ENCODE measurements around the gene SGMS1.

- TF ChIP-seq, protein P1, sequence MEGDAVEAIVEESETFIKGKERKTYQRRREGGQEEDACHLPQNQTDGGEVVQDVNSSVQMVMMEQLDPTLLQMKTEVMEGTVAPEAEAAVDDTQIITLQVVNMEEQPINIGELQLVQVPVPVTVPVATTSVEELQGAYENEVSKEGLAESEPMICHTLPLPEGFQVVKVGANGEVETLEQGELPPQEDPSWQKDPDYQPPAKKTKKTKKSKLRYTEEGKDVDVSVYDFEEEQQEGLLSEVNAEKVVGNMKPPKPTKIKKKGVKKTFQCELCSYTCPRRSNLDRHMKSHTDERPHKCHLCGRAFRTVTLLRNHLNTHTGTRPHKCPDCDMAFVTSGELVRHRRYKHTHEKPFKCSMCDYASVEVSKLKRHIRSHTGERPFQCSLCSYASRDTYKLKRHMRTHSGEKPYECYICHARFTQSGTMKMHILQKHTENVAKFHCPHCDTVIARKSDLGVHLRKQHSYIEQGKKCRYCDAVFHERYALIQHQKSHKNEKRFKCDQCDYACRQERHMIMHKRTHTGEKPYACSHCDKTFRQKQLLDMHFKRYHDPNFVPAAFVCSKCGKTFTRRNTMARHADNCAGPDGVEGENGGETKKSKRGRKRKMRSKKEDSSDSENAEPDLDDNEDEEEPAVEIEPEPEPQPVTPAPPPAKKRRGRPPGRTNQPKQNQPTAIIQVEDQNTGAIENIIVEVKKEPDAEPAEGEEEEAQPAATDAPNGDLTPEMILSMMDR (conservative IDR thresholded peaks at IDR 0.05 in 1 of 2, IDR thresholded peaks at IDR 0.05 in 1 of 2; ENCODE audit: extremely low read depth in 1 of 2, insufficient read depth in 1 of 2, low read depth in 1 of 2, low read length in 2 of 2) = no peak
- TF ChIP-seq EZH2 (IDR thresholded peaks at IDR 0.05; ENCODE audit: borderline replicate concordance, low read length) = no peak
These were observed 100.4 kb downstream of the SGMS1 start for GRCh38 chr10:50523357-50523756.

All from mammary epithelial cell (primary cell).